HG03159 (cell line): ENCODE measurements around the gene C1QTNF4.
"Not testable (repeated sequence)": the region's sequence is repeated elsewhere in the genome, so short reads cannot be mapped to it uniquely, and the experiment has no call there.

Source experiments
- ATAC-seq: cut with Tn5 transposase; IDR thresholded peaks from one replicate; pipeline ENCODE4 v1.9.1; 2021; ENCODE audit warnings: mild to moderate bottlenecking, moderate library complexity; ENCODE audit not compliant: unreplicated experiment

The C1QTNF4 gene

GRCh38 chr11:47569646-47570045, 24.6 kb downstream of the C1QTNF4 start:
- no peak for ATAC-seq

GRCh38 chr11:47566149-47566698, 28.0 kb downstream of the C1QTNF4 start:
- no peak for ATAC-seq

GRCh38 chr11:47565340-47566148, 28.7 kb downstream of the C1QTNF4 start, which contains the start of gene PTPMT1:
Gene PTPMT1 (plus strand): TSS chr11:47565599. CDS start chr11:47565623, 24 bp downstream.
- peak; percentile 85 for ATAC-seq

- no peak for ATAC-seq
Measured at GRCh38 chr11:47564933-47565339, 29.3 kb downstream of the C1QTNF4 start.

DNA sequence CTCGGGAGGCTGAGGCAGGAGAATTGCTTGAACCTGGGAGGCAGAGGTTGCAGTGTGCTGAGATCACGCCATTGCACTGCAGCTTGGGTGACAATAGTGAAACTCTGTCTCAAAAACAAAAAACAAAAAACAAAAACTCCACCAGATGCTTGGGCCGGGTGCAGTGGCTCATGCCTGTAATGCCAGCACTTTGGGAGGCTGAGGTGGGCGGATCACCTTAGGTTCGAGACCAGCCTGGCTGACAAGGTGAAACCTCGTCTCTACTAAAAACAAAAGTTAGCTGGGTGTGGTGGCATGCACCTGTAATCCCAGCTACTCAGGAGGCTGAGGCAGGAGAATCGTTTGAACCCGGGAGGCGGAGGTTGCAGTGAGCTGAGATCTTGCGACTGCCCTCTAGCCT, 29.8 kb downstream of the C1QTNF4 start:
- ATAC-seq: not testable (repeated sequence)

DNA sequence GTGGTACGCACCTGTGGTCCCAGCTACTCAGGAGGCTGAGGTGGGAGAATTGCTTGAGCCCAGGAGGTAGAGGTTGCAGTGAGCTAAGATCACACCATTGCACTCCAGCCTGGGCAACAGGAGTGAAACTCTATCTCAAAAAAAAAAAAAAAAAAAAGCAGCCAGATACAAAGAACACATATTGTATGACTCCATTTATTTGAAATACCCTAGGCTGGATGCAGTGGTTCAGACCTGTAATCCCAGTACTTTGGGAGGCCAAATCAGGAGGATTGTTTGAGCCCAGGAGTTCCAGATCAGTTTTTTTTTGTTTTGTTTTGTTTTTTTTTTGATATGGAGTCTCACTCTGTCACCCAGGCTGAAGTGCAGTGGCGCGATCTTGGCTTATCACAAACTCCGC, 31.8 kb downstream of the C1QTNF4 start:
- not testable (repeated sequence) for ATAC-seq

DNA sequence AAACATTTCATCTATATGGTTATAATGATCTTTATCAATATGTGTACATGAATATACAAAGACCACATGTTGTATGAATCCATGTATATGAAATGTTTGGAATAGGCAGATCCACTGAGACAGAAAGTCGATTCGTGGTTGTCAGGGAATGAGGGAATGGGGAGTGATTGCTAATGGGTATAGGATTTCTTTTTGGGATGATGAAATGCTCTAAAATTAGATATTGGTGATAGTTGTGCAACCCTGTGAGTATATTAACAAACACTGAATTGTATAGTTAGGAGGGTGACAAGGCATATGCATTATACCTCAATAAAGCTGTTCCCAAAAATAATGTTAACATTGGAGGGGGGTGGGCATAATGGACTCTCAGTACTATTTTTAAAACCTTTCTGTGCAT, 33.8 kb downstream of the C1QTNF4 start:
- no peak for ATAC-seq

DNA sequence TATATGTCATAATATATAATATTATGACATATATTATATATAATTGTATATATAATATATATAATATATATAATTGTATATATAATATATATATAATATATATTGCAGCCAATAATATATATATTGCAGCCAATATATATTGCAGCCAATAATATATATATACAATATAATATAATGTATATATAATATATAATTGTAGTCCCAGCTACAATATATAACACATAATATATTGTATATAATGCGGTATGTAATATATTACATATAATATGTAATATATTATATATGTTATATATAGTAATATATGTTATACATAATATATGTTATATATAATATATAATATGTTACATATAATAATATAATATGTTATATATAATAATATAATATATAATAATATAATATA, 35.5 kb downstream of the C1QTNF4 start:
- no peak for ATAC-seq

DNA sequence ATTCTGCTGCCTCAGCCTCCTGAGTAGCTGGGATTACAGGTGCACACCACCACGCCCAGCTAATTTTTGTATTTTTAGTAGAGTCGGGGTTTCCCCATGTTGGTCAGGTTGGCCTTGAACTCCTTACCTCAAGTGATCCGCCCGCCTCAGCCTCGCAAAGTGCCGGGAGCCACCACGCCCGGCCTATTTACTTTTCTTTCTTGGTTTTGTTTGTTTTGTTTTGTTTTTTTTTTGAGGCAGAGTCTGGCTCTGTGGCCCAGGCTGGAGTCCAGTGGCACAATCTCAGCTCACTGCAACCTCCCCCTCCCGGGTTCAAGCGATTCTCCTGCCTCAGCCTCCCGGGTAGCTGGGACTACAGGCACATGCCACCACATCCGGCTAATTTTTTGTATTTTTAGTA, 37.2 kb downstream of the C1QTNF4 start:
- ATAC-seq: not testable (repeated sequence)

GRCh38 chr11:47553406-47553743, 40.8 kb downstream of the C1QTNF4 start:
- ATAC-seq: peak; percentile 29

GRCh38 chr11:47552566-47553405, 41.4 kb downstream of the C1QTNF4 start, which contains the start of gene CELF1:
Gene CELF1 (minus strand): TSS chr11:47553132. CDS start chr11:47499523, 53,609 bp downstream.
- peak; percentile 87 for ATAC-seq

GRCh38 chr11:47552056-47552565, 42.1 kb downstream of the C1QTNF4 start:
- peak; percentile 3 for ATAC-seq

GRCh38 chr11:47551086-47551485, 43.1 kb downstream of the C1QTNF4 start:
- no peak for ATAC-seq

GRCh38 chr11:47550288-47551047, 43.7 kb downstream of the C1QTNF4 start:
- no peak for ATAC-seq

- not testable (repeated sequence) for ATAC-seq
Measured at GRCh38 chr11:47546274-47546673, 47.9 kb downstream of the C1QTNF4 start.

- no peak for ATAC-seq
Measured at GRCh38 chr11:47545298-47545697, 48.9 kb downstream of the C1QTNF4 start.

GRCh38 chr11:47541070-47541469, 53.1 kb downstream of the C1QTNF4 start:
- no peak for ATAC-seq

- no peak for ATAC-seq
Measured at GRCh38 chr11:47539681-47540039, 54.6 kb downstream of the C1QTNF4 start.
